Upper lobe of left lung (tissue), 6 donors: ENCODE results near the gene KIF4A. TPM values are rescaled to one million over a fixed set of nuclear protein-coding genes. Genes with fewer than 3 reads are reported as not detected.

ENCODE experiments used
- ATAC-seq, 2 donors: fragments of 200-7000 bp; cut with Tn5 transposase; one replicate each; pipeline ENCODE4 v1.9.1; 2022; ENCODE audit warnings: mild to moderate bottlenecking in 2 of 2, moderate library complexity in 2 of 2; ENCODE audit not compliant: low FRiP score in 2 of 2
- DNase-seq, 2 donors: peaks; one replicate each; pipeline ENCODE4 v3.0.0-alpha.2; 2019 to 2020
- H3K27ac ChIP-seq, 4 donors: fragments of 200-600 bp; sonication (generic); one replicate each; pipeline ENCODE4 v1.5.1; 2016 to 2019
- H3K27me3 ChIP-seq, 4 donors: fragments of 200-600 bp; sonication (generic); one replicate each; pipeline ENCODE4 v1.5.1; 2017 to 2019
- H3K36me3 ChIP-seq, 4 donors: fragments of 200-600 bp; sonication (generic); one replicate each; pipeline ENCODE4 v1.5.1; 2016 to 2019
- H3K4me1 ChIP-seq, 4 donors: fragments of 200-600 bp; sonication (generic); one replicate each; pipeline ENCODE4 v1.5.1; 2018 to 2019
- H3K4me3 ChIP-seq, 4 donors: fragments of 200-600 bp; sonication (generic); one replicate each; pipeline ENCODE4 v1.5.1; 2017 to 2019; ENCODE audit warnings: mild to moderate bottlenecking in 2 of 4, moderate library complexity in 1 of 4
- H3K9me3 ChIP-seq, 4 donors: fragments of 200-600 bp; sonication (generic); one replicate each; pipeline ENCODE4 v1.5.1; 2018 to 2019
- EP300 ChIP-seq, 4 donors: sonication (generic); formaldehyde crosslinking; IDR thresholded peaks; one replicate each; pipeline ENCODE4 v1.5.1; 2017; ENCODE audit warnings: antibody characterized with exemption in 4 of 4, control low read depth in 2 of 4
- POLR2A ChIP-seq, 4 donors: fragments of 450-650 bp; IDR thresholded peaks; one replicate each; pipeline ENCODE4 v1.5.1; 2016 to 2017; ENCODE audit warnings: antibody characterized with exemption in 4 of 4, mild to moderate bottlenecking in 2 of 4
- POLR2AphosphoS5 ChIP-seq, 2 donors: sonication (generic); formaldehyde crosslinking; IDR thresholded peaks; one replicate each; pipeline ENCODE4 v1.5.1; 2017; ENCODE audit warnings: antibody characterized with exemption in 2 of 2
- WGBS, 2 donors: methylation state at CpG; one replicate each; pipeline ENCODE4 v1.1.5; 2017 to 2018; 5-methylcytosine and 5-hydroxymethylcytosine counted together
- total RNA-seq, 6 donors: library from RNA; depleted of rRNA in 4 of 6; stranded (reverse); fragments of >200 nt in 4 of 6; gene quantifications; one replicate each; pipeline versions ENCODE4 v1.1.0 to v1.2.1, GENCODE V29; 2016 to 2021
- TF ChIP-seq, protein P1 (sequence below), 6 experiments: fragments of 450-650 bp in 4 of 6; fragments of 200-600 bp in 2 of 6; sonication (generic) in 2 of 6; IDR thresholded peaks; one replicate each; pipeline ENCODE4 v1.5.1; 2016 to 2019; ENCODE audit warnings: antibody characterized with exemption in 6 of 6
- donor health status: DM: no; HTN: no; CAD: no; lungs with moderate emphysema.
- donor health status: DM: no; HTN: yes; CAD: no; lungs with severe emphysema.

The KIF4A gene
- total RNA-seq, 6 donors from 2014 or later = under 0.01 to 2.6 (median 0.69) TPM

DNA sequence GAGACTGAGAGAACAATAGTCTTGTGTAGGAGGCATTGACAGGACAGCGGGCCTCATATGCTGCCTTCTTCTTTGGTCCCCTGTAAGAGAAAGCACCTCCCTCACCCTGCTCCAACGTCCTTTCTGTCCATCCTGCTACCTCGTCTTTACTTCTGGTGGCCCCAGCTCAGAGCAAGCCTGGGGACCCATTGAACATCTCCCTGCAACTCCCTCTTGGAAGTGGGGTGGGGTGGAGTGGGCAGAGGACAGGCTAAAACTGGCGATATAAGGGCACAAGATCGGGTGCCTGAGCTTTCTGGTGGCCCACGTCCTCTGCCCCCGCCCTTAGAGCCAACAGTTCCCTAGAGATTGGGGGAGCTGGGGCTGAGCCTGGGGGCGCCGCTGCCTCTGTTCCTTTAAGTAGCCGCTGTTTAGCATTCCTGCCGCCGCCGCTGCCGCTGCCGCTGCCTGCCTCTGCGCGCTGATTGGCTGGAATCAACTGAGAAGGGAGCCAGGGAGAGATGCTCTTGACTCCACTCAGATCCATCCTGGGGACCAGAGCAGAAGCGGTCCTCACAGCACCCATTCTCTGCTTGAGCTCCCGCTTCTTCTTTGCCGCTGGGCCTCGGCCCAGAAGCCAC is 154.5 kb downstream of the KIF4A start, which contains the start of gene DLG3:
TSS of gene DLG3 (plus strand) at position 510 of the 620 bp plus-strand sequence. CDS start 367 bp downstream, outside the sequence.
- peaks cover 0 to 15% (median 4%) of the 10 kb centered on the region in 4 donors for H3K27me3 ChIP-seq

DNA sequence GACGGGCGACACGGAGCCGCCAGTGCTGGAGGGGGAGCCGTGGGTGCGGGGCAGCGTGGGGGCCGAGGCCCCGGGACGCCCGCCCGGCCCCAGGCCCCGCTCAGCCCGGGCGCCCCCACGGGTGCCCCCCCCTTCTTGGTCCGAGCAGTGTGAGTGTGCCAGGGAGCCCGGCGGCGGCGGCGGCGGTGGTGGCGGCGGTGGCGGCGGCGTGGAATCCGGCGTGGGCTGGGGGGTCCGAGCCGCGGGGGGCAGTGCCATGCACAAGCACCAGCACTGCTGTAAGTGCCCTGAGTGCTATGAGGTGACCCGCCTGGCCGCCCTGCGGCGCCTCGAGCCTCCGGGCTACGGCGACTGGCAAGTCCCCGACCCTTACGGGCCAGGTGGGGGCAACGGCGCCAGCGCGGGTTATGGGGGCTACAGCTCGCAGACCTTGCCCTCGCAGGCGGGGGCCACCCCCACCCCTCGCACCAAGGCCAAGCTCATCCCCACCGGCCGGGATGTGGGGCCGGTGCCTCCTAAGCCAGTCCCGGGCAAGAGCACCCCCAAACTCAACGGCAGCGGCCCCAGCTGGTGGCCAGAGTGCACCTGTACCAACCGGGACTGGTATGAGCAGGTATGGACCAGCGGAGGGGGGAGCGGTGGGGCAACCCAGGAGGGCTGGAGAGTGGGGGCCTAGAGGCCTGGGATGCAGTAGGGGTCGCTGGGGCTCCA is 155.2 kb downstream of the KIF4A start:
- H3K4me1 ChIP-seq = peaks cover 0 to 8% (median 2%) of the 10 kb centered on the region in 4 donors
- TF ChIP-seq, protein P1, sequence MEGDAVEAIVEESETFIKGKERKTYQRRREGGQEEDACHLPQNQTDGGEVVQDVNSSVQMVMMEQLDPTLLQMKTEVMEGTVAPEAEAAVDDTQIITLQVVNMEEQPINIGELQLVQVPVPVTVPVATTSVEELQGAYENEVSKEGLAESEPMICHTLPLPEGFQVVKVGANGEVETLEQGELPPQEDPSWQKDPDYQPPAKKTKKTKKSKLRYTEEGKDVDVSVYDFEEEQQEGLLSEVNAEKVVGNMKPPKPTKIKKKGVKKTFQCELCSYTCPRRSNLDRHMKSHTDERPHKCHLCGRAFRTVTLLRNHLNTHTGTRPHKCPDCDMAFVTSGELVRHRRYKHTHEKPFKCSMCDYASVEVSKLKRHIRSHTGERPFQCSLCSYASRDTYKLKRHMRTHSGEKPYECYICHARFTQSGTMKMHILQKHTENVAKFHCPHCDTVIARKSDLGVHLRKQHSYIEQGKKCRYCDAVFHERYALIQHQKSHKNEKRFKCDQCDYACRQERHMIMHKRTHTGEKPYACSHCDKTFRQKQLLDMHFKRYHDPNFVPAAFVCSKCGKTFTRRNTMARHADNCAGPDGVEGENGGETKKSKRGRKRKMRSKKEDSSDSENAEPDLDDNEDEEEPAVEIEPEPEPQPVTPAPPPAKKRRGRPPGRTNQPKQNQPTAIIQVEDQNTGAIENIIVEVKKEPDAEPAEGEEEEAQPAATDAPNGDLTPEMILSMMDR (IDR thresholded peaks at IDR 0.05) = no peak
- TF ChIP-seq POLR2AphosphoS5 (IDR thresholded peaks at IDR 0.05) = no peak
- no peak for TF ChIP-seq EP300 (IDR thresholded peaks at IDR 0.05)
- no peak for TF ChIP-seq POLR2A (IDR thresholded peaks at IDR 0.05)
- 58% methylated on average over 53 of the region's 61 CpGs; no CpG with 5 or more reads in 1 of the 2 donors for WGBS, 2 donors
- H3K4me3 ChIP-seq = peak overlapping the region in 2 of 4 donors; percentile 20 to 32
- H3K36me3 ChIP-seq = no peaks in the 10 kb centered on the region
- no peak overlapping the region for H3K27ac ChIP-seq
- peaks cover 0 to 15% (median 4%) of the 10 kb centered on the region in 4 donors for H3K27me3 ChIP-seq
- DNase-seq = peak in 1 of 2 donors; percentile 73
- H3K9me3 ChIP-seq = no peaks in the 10 kb centered on the region
- no peak for ATAC-seq

More for the DNA sequence above, 154.5 kb downstream of the KIF4A start, which contains the start of gene DLG3:
- Histone ChIP-seq H3K36me3 (no peaks in the 10 kb centered on the region), H3K9me3 (no peaks in the 10 kb centered on the region), H3K27ac (no peak within 1 kb of the TSS), H3K4me1 (peaks cover 0 to 8% (median 2%) of the 10 kb centered on the region in 4 donors), H3K4me3 (peak within 1 kb of the TSS in 2 of 4 donors; percentile 20 to 32)
- 39 to 100% methylated on average over 1 to 21 of the region's 21 CpGs for WGBS, 2 donors
- ATAC-seq = peak in 1 of 2 donors; percentile 42
- TF ChIP-seq POLR2A (IDR thresholded peaks at IDR 0.05) (no peak), EP300 (IDR thresholded peaks at IDR 0.05) (no peak), POLR2AphosphoS5 (IDR thresholded peaks at IDR 0.05) (no peak)
- TF ChIP-seq, protein P1 (IDR thresholded peaks at IDR 0.05) = no peak
- peak in 1 of 2 donors; percentile 74 for DNase-seq

DNA sequence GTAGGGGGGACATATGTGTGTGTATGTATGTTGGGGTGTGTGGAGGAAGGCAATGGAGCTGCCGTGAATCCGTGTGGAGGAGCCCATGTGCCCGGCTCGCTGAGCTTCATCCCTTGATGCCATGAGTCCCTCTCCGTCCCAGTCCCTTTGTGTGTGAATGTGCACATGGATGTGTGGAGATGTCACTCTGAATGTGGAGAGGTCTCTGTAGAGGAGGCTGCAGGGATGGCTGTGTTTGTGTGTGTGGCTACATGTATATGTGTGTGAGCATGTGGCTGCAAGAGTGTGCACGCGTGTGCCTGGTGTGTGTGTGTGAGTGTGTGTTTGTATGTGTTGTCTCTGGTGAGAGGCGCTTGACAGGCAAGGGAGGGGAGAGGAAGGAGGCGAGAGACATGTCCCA is 156.0 kb downstream of the KIF4A start:
- ATAC-seq (no peak), DNase-seq (no peak)
- Histone ChIP-seq H3K4me3 (no peak overlapping the region), H3K9me3 (no peaks in the 10 kb centered on the region), H3K36me3 (no peaks in the 10 kb centered on the region), H3K27me3 (peaks cover 0 to 15% (median 4%) of the 10 kb centered on the region in 4 donors), H3K4me1 (peaks cover 0 to 8% (median 2%) of the 10 kb centered on the region in 4 donors), H3K27ac (no peak overlapping the region)
- TF ChIP-seq, protein P1 (IDR thresholded peaks at IDR 0.05) = no peak
- TF ChIP-seq EP300 (IDR thresholded peaks at IDR 0.05) (no peak), POLR2A (IDR thresholded peaks at IDR 0.05) (no peak), POLR2AphosphoS5 (IDR thresholded peaks at IDR 0.05) (no peak)
- 75 to 88% methylated on average over 4 to 9 of the region's 9 CpGs for WGBS, 2 donors

DNA sequence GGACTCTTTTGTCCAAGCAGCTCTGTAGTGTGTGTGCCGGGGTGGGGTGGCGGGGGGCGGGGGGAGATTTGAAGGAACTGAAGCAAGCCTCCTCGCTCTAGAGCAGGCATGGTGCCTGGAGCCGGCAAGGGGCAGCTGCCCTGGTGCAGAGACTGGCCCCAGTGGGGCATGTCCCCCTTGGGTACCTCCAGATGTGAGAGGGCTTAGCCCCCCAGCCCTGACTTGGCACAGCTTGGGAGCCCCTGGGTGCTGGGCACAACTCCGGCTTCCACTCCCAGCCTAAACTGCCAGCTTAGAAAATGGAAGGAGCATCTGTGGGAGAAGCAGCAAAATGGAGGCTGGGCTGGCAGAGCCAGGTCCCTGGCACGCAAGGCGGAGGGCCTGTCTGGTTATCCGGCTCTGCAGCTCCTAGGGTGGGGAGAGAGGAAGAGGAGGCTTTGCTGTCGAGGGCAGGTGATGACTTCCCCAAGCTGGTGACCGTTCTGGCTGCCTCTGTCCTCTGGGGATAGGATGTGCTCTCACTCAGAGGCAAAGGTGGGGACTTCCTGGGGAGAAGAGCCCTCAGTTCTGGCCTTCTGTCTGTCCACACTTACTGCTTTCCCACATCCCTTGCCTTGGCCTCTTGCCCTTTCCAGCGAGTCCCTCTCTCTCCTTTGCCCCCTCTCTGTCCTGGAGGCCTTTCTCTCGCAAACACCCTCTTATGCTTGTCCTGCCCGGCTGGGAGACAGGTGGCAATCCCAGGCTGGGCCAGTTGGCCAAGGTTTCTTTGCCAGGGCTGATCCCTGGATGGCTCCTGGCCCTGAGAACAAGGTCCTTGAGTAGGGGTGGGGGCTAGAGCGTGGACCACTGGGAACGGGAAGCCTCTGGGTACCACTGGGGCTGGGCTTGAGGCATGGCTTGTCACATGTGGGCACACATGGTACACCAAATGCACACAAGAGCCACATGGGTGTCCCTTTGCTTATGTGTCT is 156.8 kb downstream of the KIF4A start:
- Histone ChIP-seq H3K27ac (no peak overlapping the region), H3K4me3 (no peak overlapping the region), H3K9me3 (no peaks in the 10 kb centered on the region), H3K4me1 (peaks cover 0 to 8% (median 2%) of the 10 kb centered on the region in 4 donors), H3K36me3 (no peaks in the 10 kb centered on the region), H3K27me3 (peaks cover 0 to 15% (median 4%) of the 10 kb centered on the region in 4 donors)
- no peak for TF ChIP-seq POLR2AphosphoS5 (IDR thresholded peaks at IDR 0.05)
- TF ChIP-seq, protein P1 (IDR thresholded peaks at IDR 0.05) = no peak
- WGBS, 2 donors = 66 to 73% methylated on average over 4 to 16 of the region's 16 CpGs
- no peak for DNase-seq
- ATAC-seq = no peak
